Stimulated activated CD8-positive, alpha-beta memory T cell treated with anti-CD3 and anti-CD28 coated beads, Interleukin-15, amount 100 ng/mL, for 4 hours (primary cell): ENCODE measurements around the gene TEAD2.

Experiments used
- DNase-seq, 2 donors: peaks; one replicate each; pipeline ENCODE4 v3.0.0-alpha.2; 2020; ENCODE audit warnings: low read depth in 2 of 2

The TEAD2 gene

DNA sequence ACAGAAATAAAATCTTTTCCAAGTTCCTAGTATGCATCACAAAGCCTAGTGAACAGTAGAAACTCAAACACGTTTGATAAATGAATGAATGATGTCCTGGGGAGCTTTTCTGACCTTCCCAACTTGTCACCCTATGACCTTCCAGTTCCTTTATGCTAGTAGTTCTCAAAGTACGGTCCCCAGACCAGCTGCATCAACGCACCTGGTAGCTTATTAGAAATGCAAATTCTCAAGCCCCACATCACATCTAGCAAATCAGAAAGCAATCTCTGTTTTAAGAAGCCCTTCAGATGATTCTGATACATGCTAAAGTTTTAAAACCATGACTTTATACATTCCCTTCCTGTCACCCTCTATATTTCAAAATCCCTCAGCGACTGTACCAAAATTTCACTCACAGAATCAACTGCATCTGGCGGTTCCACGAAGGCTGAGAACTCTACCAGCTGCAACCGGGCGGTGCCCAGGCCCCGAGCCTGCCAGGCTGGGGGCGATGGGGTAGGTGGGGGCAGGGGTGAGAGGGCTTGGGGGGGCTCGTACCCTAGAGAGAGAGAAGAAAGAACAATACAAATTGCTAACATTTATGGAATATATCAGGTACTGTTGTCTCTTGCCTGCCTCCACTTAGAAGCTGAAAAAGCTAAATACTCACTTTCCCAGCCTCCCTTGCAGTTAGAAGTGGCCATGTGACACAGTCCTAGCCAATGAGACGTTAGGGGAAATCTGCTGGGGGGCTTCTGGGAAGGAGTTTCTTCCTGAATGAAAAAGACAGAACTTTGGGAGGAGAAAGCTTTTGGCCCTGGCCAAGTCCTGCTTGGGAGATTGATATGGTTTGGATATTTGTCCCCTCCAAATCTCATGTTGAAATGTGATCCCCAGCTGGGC lies 13.7 kb downstream of the TEAD2 start:
- DNase-seq, result no peak

- DNase-seq, result no peak
Measured at GRCh38 chr19:49347835-49348234, 14.4 kb downstream of the TEAD2 start.

- DNase-seq, result no peak
Measured at GRCh38 chr19:49347191-49347590, 15.0 kb downstream of the TEAD2 start.

- DNase-seq, result no peak
Measured at GRCh38 chr19:49344505-49345423, 17.5 kb downstream of the TEAD2 start.

- no peak for DNase-seq
Measured at GRCh38 chr19:49343123-49343522, 19.1 kb downstream of the TEAD2 start.

DNA sequence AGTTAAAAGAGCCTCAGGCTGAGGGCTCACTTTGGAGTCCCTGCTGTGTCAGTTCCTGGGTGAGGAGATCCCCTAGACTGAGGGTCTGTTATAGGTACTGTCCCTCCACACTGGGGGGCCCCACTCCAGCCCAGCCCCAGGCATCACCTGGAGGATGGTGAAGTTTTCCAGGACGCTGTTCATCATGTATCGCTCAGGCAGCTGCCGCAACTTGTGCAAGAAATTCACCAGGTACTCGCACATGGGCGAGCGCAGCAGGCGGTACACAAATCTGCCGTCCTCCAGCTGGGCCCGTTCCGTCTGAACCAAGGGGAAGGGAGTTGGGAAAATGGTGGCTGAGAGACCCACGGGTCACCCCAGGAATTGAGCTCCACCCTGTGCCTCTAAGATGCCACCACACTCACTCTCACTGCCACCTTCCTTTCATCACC lies 19.9 kb downstream of the TEAD2 start:
- no peak for DNase-seq

GRCh38 chr19:49340865-49341718 lies 21.1 kb downstream of the TEAD2 start:
- no peak for DNase-seq

GRCh38 chr19:49340069-49340864 lies 21.9 kb downstream of the TEAD2 start:
- no peak for DNase-seq

DNA sequence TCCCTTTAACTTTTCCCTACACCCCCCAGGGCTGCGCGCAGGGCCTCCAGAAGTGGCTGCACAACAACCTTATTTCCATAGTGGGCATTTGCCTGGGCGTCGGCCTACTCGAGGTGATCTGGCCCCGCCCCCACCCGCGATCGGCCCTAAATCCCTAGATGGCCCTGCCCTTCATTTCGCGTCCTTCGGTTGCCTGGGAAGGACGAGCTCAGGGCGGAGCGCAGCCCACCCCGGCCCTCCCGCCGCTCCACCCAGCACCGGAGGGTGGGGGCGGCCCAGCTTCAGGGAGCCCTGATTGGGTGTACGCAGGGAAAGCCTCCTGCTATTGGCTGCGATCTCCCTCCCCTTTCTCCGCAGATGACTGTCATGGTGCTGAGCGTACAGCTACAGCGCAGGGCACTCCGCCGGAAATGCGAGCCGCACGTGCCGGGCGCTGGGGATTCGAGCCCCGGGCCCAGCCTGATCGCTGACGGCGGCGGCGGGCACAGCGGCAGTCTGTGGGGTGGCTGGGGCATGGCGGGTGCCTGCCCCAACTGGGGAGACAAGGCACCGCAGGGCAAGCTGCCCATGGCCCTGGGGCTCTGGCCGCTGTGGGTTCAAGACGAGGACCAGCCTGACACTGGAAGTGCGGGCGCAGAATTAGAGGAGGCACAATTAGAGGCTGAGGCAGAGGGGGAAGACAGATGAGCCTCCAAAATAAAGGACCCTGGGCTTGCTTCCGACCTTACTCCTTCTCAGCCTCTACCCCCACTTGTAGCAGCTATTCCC lies 22.7 kb downstream of the TEAD2 start:
- no peak for DNase-seq

DNA sequence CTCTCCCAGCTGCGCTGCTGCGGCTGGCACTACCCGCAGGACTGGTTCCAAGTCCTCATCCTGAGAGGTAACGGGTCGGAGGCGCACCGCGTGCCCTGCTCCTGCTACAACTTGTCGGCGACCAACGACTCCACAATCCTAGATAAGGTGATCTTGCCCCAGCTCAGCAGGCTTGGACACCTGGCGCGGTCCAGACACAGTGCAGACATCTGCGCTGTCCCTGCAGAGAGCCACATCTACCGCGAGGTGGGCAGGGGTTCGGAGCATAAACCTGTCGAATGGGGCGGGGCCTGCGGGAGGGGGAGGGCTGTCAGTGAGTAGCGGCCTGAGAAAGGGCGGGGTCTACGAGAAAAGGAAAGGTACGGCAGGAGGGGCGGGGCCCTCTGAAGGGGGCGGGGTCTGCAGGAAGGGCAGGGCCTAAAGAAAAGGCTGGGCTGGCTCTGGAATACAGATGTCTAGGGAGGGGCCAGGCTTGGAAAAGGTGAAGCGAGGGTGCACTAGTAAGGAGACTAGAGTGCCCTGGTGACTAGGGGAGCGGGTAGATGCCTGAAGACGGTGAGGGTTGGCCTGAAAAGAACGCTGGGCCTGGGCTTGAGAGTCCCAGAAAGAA lies 23.4 kb downstream of the TEAD2 start:
- DNase-seq, result no peak

- no peak for DNase-seq
Measured at GRCh38 chr19:49338023-49338677, 24.1 kb downstream of the TEAD2 start.

DNA sequence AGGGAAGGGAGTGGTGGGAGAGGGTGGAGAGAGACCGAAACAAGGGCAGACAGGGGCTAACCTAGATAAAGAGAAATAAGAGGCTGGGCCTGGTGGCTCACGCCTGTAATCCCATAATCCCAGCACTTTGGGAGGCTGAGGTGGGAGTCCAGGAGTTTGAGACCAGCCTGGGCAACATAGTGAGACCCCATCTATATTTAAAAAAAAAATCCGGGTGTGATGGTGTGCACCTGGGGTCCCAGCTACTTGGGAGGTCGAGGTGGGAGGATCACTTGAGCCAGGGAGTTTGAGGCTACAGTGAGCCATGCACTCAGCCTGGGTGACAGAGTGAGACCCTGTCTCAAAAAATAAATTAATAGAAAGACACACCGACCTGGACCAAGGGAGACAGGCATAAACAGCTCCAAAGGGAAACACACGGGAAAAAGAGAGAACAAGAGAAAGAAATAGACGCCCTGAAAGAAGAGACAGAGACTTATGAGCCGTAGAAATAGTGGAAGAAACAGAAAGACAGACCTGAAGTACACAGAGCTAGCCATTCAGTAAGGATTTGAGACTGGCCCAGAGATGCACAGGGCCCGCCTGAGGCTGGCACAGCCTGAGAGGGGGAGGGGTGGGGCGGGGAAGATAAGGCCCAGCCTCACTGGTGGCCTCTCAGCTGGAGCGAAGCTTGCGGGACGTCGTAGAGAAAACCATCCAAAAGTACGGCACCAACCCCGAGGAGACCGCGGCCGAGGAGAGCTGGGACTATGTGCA lies 24.8 kb downstream of the TEAD2 start:
- no peak for DNase-seq

- no peak for DNase-seq
Measured at GRCh38 chr19:49336482-49337266, 25.5 kb downstream of the TEAD2 start.

GRCh38 chr19:49335784-49336481 lies 26.3 kb downstream of the TEAD2 start:
- no peak for DNase-seq

DNA sequence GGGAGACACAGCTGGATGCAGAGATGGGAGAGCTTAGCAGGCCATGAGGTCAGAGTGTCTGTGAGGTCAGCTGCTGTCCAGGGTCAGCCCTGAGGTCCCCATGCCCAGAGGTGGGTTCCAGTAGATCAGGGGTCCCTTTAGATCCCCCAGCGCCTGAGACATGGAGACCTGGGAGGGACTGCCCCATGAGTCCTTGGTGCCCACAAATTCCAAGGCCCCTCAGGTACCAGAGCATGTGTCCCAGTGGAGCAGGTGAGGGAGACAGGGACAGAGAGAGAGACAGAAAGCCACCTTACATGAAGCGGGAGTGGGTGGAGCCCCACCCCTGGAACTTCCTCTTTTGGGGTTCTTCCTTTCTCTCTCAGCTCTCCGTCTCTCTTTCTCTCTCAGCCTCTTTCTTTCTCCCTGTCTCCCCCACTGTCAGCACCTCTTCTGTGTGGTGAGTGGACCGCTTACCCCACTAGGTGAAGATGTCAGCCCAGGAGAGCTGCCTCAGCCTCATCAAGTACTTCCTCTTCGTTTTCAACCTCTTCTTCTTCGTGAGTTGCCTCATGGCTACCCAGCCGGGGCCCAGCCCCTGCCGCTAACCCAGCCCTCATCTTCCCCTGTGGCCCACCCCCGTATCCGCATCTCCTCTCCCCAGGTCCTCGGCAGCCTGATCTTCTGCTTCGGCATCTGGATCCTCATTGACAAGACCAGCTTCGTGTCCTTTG lies 27.0 kb downstream of the TEAD2 start, which contains the start of gene CD37:
Gene CD37 (plus strand): TSS at position 336 of the 713 bp plus-strand sequence. CDS start 135 bp downstream, at position 471.
- peak; percentile 24 to 32 for DNase-seq

DNA sequence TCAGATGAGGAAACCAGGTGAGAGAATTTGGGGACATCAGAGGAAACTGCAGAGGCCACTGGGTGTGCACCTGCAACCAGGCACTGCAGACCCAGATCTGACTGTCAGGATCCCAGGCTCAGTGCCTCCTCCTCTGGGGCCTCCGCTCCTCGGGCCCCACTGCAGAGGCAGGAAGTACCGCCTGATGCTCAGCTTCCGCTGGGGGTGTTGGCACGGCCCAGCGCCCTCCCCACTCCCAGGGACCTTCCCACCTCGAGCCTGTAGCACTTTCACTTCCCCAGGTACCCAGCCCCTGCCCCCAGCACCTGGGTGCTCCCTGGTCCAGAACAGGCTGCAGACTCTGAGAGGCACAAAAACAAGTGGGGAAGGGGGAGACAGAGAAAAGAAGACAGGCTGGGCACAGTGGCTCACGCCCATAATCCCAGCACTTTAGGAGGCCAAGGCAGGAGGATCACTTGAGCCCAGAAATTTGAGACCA lies 28.4 kb downstream of the TEAD2 start:
- DNase-seq, result peak; percentile 39 to 47
